ENCODE results near the gene PTMA.
"Not testable (repeated sequence)": the region's sequence is repeated elsewhere in the genome, so short reads cannot be mapped to it uniquely, and the experiment has no call there.

PTMA gene

GRCh38 chr2:231716666-231717280 lies 8.4 kb downstream of the PTMA start:
- DNase-seq (ENCODE audit: low read depth), result no peak

GRCh38 chr2:231717281-231718171 lies 9.2 kb downstream of the PTMA start:
- no peak for DNase-seq (ENCODE audit: low read depth)

GRCh38 chr2:231718799-231719198 lies 10.5 kb downstream of the PTMA start:
- no peak for DNase-seq (ENCODE audit: low read depth)

GRCh38 chr2:231720292-231720986 lies 12.1 kb downstream of the PTMA start:
- no peak for DNase-seq (ENCODE audit: low read depth)

GRCh38 chr2:231720987-231721966 lies 13.0 kb downstream of the PTMA start:
- DNase-seq (ENCODE audit: low read depth), result no peak

GRCh38 chr2:231722721-231723307 lies 14.5 kb downstream of the PTMA start:
- no peak for DNase-seq (ENCODE audit: low read depth)

- DNase-seq (ENCODE audit: low read depth), result no peak
These were observed 17.2 kb downstream of the PTMA start for GRCh38 chr2:231725476-231725875.

- no peak for DNase-seq (ENCODE audit: low read depth)
These were observed 18.0 kb downstream of the PTMA start for GRCh38 chr2:231726276-231726675.

- no peak for DNase-seq (ENCODE audit: low read depth)
These were observed 19.3 kb downstream of the PTMA start for GRCh38 chr2:231727621-231728020.

- DNase-seq (ENCODE audit: low read depth), result no peak
These were observed 24.3 kb downstream of the PTMA start for GRCh38 chr2:231732604-231733003.

GRCh38 chr2:231737761-231738160 lies 29.4 kb downstream of the PTMA start:
- no peak for DNase-seq (ENCODE audit: low read depth)

GRCh38 chr2:231743376-231744116 lies 35.2 kb downstream of the PTMA start:
- DNase-seq (ENCODE audit: low read depth), result no peak

- DNase-seq (ENCODE audit: low read depth), result no peak
These were observed 37.1 kb downstream of the PTMA start for GRCh38 chr2:231745303-231746038.

- not testable (repeated sequence) for DNase-seq (ENCODE audit: low read depth)
These were observed 40.0 kb downstream of the PTMA start for GRCh38 chr2:231748153-231748896.

GRCh38 chr2:231749016-231749415 lies 40.7 kb downstream of the PTMA start:
- not testable (repeated sequence) for DNase-seq (ENCODE audit: low read depth)

- DNase-seq (ENCODE audit: low read depth), result no peak
These were observed 42.9 kb downstream of the PTMA start for GRCh38 chr2:231751042-231751815.

- DNase-seq (ENCODE audit: low read depth), result no peak
These were observed 43.7 kb downstream of the PTMA start for GRCh38 chr2:231752061-231752460.

- DNase-seq (ENCODE audit: low read depth), result no peak
These were observed 53.4 kb downstream of the PTMA start for GRCh38 chr2:231761735-231762134.

Data from stimulated activated CD8-positive, alpha-beta memory T cell treated with anti-CD3 and anti-CD28 coated beads, Interleukin-12 subunit alpha, Interleukin-12 subunit beta, amount 100 ng/mL, for 1 hour (primary cell).